Stimulated activated CD8-positive, alpha-beta memory T cell treated with anti-CD3 and anti-CD28 coated beads, Interleukin-15, amount 100 ng/mL, for 1 hour (primary cell): ENCODE measurements around the gene AHI1.

Source experiments
- DNase-seq: peaks from one replicate; pipeline ENCODE4 v3.0.0-alpha.2; 2020; ENCODE audit warnings: low read depth

The AHI1 gene

DNA sequence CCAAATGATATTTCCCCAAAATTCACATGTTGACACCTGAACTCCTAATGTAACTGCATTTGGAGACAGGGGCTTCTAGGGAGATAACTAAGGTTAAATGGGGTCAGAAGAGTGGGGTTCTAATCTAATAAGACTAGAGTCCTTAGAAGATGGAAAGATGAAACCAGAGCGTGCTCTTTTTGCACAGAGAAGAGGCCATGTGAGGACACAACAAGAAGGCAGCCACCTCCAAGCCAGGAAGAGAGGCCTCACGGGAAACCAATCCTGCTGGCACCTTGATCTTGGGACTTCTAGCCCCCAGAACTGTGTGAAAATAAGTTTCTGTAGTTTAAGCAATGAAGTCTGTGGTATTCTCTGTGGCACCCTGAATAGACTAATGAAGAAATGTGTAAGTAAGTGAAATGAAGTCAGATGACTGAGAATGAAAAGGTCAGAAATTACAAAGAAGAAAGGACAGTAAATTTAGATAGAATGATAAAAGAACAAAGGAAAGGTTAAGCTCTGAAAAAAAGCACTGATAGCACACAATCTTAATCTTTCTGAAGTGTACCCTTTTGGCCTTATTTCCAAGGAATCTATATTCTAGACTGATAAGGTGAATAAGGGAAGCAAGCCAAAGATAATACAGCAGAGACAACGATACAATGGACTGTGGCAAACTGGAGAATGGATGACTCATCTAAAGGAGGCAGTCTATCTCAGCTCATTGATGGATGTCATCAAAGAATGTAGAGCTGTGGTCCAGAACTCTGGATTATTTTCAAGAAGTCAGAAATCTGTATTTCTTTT lies 206.1 kb downstream of the AHI1 start:
- no peak for DNase-seq

DNA sequence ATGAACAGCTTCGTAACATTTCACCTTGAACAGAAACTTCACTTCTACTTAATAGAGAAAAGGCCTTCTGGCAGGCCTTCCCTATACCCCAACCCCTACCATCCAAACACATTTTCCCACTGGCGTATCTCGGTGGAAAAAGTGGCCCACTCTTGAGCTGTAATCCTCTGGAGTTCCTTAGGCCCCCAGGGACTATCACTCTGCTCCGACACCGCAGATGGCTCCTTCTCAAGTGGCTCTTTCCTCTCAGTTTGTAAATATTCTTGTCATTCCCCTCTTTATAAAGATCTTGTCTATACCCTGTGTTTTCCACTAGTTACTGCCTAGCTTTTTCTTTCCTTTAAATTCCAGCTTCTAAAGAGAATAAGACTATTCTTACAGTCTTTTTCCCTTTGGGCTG lies 207.7 kb downstream of the AHI1 start:
- DNase-seq = no peak

DNA sequence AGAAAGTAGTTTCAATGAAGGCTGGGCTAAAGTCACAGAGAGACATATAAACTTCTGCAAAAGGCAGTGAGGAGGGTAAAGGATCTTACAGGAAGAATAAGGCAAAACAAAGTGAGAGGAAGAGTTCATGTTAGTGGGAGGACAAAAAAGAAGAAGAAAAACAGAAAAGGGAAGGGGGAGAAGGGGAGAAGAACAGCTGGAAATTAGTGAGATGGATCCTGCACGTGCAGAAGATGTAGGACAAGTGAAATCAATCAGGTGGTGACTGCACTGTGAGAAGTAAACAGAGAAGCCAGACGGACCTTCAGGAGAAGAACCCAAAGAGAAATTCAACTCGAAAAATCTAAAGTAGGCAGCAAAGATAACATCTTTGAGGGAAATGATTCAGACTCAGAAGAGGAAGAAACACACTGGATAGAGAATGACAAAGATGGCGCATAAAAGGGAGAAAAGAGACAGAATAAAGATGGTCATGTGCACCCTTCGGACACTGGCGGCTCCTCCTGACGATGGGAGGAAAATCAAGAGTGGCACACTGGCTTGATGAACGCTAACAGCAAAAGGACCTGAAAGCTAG lies 210.5 kb downstream of the AHI1 start:
- DNase-seq = no peak

DNA sequence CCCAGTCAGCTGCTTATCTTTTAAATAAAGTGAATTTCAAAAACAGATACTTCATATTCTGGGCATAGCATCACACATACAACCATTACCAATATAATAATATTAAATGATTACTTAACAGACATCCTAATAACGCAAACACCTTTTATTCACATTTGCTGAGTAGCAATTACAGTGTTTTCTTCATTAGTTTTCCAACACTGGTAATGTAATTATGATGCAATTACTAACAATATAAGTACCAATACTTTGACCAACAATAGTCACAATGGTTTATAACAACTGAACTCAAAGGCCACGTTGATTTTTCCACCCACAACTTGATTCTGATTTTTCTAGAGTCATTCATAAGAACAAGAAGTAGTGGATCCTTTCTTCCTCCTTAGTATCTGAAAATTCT lies 212.4 kb downstream of the AHI1 start:
- no peak for DNase-seq

DNA sequence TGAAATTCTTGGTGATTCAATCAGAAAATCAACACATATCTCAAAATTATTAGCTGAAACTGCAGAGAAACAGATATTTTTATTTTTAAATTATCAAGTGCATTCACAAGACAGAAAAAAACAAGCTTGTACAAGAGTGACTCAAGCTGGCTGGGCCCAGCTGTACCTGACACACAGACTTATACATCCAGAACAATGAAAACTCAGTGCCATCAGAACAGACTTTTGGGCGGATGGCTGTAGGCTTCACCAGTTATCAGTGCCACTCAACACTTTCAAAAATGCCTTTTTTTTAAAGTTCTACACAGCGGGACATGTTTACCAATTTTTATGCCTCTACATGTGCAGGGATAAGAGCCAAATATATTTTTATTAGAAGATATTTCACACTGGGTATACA lies 213.6 kb downstream of the AHI1 start:
- DNase-seq = no peak

DNA sequence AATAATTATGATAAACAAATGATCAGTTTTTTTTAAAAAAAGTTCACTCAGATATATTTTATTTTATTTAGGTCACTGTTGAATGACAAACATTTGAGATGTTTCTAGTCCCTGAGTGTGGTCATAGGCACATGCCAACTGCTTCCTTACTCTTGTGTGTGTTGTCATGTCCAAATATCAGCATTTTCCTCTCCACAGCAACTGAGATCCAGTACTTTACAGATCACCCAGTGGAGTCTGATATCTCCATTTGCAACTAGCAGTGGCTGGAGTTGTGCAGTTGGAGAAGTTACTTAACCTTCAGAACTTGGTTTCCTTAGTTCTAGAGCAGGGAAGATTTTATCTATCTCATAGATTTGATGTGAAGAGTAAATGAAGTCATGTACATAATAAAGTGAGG lies 215.1 kb downstream of the AHI1 start:
- no peak for DNase-seq

DNA sequence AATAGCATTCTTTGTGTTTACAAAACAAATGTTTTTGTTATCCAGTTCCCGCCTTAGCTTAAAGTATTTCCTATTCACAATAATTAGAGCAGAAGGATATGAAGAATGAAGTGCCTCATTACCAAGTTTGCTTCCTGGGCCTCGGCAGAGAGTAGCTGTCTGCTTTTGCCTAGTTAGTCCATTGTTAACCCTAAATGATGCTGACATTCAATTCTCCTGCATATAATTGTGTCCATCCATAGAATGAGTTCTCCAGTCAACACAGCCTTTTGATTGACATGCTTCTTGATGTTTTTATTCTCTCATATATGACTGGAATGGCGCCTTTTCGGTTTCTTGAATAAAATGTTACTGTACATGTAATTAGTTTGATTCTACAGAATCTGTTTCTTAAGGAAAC lies 215.6 kb downstream of the AHI1 start:
- DNase-seq = no peak

DNA sequence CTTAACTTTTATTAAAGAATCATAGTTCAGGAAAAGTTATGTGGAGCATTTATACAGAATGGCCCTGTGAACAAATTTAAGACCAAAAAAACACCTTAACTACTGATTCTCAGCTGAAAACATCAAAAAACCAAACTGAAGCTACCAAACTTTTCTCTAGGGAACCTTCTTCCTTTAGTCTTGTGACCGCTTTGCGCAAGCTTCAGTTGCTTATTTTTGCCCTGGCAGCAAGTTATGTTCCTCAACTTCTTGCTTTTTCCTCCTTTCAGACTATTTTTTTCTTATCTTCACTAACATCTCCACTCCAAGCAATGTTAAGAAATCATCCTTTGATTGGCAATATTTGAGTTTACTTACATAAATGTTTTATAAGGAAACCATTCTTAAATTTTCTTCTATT lies 216.3 kb downstream of the AHI1 start:
- no peak for DNase-seq

DNA sequence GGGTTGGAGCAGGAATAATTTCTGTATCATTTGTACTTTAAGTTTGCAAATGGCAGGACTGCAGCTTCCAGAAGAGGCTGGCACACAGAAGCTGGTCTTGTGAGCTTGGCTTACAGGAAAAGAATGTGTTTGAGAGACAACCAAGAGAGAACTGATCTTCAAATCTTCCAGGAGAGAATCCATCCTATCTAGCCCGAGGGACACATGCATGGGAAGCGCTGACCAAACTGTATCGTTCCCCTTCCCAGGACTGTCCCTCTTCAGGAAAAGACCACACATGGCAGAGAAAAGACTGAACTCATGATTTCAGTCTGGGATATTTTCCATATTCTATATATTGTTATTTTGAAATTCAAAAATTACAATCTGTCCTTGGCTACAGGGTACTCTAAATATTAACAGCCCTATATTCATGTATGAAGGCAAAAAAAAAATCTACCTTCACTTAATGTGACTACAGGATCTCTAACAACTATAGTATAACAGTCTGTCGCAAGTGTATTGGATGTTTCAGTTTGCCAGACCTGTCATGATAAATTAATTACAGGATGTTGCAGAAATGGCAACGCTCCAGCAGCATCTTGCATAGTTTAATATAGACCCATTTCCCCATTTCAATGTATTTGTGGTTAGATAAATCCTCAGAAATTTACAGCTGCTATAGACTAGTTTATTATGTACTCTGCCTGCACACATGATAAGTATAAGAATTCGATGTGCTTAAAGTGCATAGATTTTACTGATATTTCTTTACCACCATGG lies 217.0 kb downstream of the AHI1 start:
- no peak for DNase-seq

DNA sequence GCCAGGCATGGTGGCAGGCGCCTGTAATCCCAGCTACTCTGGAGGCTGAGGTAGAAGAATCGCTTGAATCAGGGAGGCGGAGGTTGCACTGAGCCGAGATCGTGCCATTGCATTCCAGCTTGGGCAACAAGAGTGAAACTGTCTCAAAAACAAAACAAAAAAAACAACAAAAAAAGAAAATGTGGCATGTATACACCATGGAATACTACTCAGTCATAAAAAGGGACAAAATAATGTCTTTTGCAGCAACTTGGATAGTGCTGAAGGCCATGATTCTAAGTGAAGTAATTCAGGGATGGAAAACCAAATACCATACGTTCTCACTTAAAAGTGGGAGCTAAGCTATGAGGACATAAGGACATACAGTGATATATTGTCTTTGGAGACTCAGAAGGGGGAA lies 220.1 kb downstream of the AHI1 start:
- no peak for DNase-seq

DNA sequence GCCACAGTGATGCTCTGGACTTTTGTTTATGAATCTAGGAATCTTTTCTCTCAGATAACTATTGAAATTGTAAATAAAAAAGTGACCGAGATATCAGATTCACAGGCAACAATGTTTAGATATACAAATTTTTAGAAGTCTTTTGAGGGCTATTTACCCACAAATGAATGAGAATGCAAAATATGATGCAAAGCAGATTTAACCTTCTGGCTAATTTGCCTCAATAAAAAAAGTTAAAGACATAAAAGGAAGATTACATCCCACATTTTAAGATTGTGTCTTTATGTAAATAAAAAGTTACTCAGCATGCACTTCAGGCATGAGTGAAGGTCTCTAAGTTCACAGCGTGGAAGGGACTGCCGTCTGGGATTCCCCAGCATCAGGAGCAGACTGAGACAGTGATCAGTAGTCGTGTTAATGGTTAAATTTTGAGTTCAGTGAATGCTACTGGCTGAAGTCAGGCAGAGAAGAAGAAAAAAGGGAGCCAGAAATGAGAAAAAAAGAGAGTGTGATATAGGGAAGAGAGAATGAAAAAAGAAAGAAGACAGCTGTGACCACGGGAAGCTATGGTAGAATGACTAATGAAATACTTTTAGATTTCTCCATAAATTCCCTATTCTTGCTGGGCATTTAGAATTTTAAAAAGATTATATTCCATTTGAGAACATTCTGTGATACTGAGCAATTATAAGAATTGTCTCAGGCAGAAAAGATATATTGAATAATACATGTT lies 222.8 kb downstream of the AHI1 start:
- no peak for DNase-seq

DNA sequence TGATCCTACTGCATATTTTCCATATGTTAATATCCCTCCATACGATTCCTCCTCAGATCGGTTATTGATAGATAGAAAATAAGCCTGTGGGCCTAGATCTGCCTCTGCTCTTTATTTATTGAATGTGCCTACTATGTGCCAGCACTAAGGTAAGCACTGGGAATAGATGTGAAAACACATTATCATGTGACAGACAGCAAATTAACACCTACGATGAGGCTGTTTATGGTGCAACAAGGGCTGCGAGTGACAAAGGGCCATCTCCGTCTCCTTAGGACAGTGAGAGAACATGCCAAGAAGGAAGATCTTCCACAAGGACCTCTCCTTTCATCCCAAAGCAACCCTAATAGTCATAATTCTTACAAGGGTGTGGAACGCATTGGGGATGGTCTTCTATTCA lies 225.9 kb downstream of the AHI1 start:
- DNase-seq = no peak

DNA sequence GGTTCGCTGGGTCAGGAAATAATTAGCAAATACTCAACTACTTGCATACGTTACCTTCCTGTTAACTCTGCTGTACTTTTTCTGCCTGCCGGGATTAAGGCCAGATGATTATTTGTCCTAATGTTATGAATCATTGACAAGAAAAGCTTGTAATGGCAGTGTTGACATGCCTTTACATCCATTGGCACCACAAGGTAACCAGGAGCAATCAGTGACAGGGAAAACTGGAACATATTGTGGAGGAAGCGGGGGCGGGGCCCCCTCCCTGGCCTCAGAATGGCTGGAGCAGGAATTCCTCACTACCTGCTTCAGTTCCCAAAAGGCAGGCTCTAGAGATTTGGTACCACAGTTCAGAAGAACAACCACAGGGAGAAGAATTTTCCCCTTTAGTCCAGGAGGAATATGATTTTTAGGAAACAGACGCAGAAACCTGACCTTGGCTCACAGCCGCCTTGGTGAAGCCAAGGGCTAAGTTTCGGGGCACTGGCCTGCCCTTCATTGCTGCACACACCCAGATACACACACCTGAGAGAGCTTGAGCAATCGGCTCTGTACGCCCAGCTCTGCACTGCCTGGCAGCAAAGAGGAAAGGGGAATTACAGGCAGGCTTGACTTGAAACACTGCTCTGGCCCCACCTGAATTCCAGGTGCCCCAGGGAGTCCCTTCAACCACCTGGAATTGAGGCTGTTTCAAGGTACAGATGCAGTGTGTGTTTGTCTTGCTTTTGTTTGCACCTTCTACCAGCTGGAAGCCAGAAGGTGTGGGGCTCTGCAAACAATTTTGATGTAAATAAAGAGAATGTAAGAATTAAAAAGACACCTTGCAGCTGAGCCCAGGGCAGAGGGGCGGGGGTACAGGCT lies 226.6 kb downstream of the AHI1 start:
- DNase-seq = no peak

DNA sequence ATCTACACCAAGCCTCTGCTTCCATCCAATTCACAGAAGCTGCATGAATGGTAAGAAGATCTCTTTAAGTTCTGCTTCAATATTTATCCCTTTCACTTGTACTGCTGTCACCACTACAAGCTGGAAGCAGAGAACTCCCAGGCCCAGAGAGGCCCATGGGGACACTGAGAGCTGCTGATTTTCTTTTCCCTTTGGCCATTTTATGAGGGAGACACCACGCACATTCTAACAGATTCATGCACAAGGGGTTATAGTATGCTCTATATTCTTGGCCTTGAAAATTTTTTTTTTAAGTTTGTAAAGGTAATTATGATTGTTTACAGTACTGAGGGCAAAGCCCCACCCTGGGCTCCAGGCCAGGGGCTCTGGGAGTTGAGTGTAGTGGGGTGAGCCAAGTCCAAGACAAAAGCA lies 228.1 kb downstream of the AHI1 start:
- no peak for DNase-seq

DNA sequence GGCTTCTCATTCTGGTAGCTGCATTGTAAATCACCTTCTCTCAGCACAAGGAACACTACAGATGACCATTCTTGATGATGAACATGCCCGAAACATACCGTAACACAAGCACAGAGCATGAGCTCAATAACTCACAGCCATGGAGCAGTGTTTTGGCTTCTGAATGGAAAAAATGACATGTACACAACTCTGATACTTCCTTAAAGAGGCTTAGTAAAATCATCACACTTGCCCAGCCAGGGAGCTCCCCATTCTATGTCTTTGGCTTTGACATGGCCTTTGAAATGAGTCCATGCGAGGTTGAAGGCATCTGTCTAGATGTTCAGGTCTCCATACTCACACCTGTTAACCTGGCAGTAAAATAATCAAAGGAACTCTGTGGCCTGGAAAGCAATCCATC lies 228.8 kb downstream of the AHI1 start:
- DNase-seq = no peak

DNA sequence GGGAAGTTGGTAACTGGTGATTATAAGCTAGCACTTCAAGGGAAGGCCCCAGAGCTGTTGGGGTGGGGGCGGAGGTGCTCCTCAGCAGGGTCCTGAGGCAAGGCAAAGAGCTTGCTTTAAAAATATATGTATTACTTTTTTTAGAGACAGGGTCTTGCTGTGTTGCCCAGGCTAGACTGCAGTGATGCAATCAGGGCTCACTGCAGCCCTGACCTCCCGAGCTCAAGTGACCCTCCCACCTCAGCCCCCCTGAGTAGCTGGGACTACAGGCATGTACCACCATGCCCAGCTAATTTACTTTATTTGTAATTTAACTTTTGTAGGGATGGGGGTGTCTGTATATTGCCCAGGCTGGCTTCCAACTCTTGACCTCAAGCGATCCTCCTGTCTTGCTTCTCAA lies 229.3 kb downstream of the AHI1 start:
- no peak for DNase-seq

DNA sequence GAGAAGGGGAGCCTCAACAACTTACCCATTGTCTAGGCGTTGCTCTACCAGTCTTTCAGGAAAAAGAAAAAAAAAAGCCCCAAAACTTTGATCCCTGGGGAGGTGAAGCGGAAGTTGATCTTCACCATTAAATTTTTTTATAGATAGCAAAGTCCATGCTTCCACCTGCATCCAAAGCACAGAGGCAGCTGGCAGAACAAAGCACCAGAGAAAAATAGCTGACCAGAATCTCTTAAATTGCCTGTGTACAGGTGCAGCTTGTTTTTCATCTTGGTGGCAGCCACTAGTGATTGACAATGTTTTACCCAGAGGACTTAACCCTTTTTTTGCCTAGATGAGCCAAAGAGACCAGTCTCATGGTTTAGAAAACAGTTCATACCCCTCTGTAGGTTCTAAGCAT lies 230.5 kb downstream of the AHI1 start:
- DNase-seq = no peak

DNA sequence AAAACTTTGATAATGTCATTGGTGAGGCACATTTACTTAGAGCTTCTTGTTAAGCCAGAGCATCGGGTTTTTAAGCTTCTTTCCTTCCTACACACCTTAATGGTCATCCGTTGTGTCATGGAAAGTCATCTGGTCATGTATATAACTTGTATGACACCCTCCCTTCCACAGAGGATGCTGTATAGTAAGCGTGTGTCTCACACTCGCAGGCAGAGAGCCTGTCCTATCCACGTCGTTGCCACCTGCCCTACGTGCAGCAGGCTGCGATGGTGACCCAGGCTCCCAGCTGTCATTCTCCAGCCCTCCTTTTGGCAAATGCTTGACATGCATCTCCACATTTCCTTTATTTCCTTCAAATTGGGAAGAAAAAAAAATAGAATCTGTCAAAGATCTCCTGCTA lies 230.9 kb downstream of the AHI1 start:
- DNase-seq = no peak

DNA sequence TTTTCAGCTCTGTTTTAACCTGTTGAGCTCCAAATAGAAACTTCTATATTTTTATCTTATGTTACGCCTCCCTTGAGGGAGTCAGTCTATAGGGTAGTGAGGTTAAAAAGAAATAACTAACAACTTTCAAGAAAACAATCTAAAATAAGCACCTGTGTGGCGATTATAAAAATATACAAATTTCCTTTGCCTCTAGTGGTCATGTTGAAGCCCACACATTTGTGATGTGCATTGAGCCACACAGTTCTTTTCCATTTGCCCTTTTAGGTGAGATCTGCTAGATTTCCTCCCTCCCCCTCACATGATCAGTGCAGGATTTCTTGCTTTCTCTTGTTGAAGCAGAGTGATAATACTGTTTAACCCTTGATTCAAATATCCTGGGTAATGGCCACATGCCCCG lies 232.3 kb downstream of the AHI1 start:
- DNase-seq = no peak

DNA sequence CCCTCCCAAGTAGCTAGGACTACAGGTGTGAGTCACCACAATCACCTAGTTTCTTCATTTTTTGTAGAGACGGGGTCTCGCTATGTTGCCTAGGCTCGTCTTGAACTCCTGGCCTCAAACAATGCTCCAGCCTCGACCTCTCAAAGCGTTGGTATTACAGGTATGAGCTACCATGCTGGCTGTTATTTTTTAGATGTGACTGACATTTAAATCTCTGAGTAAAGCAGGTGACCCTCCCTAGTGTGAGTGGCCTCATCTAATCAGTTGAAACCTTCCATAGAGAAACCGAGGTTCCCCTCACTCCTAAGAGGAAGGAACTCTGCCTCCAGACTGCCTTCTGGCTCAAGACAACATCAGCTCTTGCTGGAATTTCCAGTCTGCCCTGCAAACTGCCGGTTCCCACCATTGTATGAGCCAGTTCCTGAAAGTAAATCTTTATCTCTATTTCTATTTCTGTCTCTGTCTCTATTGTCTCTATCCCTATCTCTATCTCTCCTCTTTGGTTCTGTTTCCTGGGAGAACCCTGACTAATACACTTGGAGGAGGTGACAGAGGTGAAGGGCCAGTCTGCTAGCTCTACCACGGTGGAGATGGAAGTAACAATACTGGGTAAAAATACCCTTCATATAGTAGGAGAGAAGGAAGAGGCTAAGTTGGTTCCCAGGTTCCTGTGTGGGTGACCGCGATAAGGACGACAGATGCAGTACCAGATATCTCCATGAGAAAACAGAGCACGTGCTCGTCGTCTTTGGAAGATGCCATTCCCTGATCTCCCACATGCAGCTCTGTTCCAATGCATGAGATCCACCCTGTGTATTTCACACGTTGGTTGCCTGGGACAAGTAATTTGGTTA lies 235.4 kb downstream of the AHI1 start:
- no peak for DNase-seq

DNA sequence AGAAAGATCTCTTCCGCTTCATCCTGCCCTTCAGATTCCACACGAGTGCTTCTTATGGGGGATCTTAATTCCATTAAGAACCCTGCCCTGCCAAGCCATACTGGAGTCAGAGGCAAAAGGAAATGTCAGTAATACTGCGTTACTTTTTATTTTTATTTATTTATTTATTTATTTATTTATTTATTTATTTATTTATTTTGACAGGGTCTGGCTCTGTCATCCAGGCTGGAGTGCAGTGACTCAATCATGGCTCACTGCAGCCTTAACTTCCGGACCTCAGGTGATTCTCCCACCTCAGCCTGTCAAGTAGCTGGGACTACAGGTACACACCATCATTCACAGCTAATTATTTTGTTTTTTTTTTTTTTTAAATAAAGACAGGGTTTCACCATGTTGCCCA lies 236.9 kb downstream of the AHI1 start:
- DNase-seq = no peak
